Measurements from ENCODE around the gene ZNF330.
"Not testable (repeated sequence)": the region's sequence is repeated elsewhere in the genome, so short reads cannot be mapped to it uniquely, and the experiment has no call there.

ZNF330 gene

DNA sequence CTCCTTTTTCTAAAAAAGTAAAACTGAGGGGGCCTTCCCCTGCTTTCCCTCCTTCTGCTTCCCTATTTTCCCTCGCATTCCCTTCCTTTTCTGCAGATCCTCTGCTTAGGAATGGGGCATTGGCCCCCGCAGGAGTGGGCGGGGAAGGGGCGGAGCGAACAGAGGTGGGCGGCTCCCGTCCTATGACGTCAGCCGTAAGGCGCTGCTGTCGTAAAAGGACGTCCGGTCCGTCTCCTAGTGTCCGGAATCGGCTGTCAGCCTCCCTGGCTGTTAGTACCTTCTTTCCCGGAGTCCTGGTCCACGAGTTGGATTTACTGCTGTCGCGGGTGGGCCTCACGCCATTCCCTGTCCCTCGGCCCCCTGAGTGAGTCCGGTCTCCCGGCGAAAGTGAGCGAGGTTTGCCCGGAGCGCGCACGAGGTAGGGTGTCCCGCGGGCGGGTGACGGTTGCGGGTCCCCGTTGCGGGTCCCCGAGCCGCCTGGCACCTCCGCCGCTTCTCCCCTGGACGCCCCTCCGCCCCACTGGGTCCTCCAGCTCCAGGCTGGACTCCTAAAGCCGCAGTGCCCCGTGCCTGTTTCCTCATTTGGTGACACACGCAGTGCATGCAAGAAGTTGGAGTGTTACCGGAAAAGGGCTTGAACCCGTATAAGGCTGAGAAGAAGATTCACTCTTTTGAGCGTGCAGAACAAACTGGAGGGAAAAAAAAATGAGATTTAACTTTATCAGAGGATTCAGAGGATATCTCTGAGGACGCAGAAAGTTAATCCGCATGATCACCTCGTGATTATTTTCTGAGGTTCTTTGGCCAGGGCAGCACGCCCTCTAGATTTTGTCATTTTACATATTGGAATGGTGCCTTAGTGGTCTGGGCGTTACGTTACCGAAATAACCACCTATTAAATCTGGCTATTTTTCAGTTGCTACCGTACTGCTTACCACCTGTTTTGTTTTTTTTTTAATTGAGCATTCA, at the start of gene ZNF330:
Gene ZNF330 (plus strand): TSS at position 205 of the 969 bp plus-strand sequence. CDS start 1,477 bp downstream, outside the sequence.
- DNase-seq = peak; percentile 92

DNA sequence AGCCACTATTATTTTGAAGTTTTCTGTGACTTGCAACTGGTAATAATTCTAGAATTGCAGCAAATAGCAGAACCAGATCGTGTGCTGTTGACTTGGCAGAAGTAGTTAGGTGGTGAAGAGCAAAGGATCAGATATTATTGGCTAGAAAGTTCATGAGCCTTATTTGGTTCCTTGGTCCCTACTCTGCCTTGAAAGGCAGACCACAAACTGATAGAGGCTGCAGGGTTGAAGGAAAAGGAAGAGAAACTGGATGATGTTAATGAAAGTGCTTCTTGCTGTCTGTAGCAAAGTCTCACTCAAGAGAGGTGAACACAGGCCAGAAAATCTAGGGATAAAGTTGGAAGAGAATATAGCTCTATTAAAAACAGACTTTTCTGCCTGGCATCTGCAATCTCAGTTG, 46.2 kb upstream of the ZNF330 start:
- DNase-seq = no peak

DNA sequence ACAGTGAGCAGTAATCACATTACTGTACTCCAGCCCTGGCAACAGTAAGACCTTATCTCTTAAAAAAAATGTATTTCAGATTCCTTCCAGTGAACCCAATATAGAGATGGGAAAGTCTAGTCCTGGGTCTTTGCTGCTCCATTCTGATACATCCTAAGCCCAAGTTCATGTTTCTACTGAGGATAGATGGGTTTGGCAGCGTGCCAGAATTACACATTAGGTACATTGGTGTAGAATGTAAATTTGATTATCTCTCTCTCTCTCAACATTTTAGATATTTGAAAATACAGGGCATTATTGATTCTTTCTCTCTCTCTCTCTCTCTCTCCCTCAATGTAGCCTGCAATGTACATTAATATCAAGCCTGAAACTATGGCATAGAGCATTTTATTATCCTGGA, 43.5 kb upstream of the ZNF330 start:
- DNase-seq = no peak

DNA sequence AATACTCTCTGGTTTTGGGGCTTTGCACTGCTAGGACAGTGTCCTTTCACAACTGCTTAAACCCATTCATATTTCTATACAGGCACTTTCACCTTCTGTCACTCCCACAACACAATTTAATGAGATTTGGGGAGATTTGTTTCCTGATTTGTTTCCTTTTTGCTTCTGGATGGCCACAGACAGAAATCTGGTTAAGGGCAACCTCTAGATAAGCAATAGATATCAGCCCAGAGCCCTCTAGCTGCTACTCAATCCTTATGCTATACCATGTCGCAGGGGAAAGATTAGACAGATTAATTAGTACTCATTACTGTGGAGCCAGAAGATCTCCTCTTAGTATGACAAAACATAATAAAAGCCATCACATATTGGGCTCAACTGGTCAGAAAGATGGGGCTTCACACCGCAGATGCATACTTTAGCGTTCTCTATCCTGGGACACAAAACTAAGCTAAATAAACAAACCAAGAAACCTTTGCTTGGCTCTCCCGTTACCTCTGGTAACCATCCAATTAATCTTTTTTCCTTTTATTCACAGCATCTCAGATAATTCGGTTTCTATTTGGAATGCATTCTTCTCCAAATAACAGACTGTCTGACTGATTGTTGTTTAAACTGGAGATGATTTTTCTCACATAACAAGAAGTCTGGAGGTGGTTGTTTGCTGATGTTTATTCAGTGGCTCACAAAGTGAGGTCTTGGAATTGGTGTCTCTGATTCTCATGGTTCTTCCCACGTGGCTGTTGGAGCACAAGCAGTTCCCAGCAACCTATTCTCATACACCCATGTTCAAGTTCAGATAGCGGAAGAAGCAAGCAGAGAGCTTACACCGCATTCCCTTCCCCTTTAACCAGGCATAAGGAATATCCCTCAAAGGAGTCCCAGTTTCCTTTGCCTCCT, 41.0 kb upstream of the ZNF330 start:
- DNase-seq = no peak

DNA sequence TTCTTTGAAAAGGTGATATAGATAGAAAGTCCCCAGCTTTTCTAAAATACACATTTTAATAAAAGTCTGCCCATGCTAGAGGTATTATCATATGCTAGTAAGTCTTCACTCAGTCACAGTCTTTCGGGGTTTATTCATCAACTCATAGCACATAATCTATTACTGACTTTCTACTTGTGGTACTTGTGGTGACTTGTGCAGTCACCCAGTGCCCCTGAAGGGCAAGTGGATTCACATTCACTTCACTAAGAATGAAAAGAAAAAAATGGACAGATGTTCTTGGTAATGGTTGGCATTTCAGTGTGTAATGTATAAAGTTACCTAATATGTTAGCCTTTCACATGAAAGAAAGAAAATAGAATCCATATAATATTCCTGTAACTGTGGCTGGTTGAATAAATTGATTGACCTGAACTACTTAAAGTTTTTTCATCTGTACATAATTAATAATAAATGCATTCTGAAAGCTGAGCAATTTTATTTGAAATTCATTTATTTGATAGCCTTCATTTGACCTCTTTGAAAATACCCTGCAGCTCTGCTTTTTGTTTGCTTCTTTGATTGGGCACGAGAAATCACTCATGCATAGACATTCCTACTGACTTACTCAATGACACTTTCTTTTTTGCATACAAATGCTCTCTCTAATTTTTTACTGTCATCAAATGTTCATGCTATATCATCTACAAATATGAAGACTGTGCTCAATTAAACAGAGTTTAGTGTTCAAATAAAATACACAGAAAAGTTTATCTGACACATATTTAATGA, 39.5 kb upstream of the ZNF330 start:
- DNase-seq = no peak

DNA sequence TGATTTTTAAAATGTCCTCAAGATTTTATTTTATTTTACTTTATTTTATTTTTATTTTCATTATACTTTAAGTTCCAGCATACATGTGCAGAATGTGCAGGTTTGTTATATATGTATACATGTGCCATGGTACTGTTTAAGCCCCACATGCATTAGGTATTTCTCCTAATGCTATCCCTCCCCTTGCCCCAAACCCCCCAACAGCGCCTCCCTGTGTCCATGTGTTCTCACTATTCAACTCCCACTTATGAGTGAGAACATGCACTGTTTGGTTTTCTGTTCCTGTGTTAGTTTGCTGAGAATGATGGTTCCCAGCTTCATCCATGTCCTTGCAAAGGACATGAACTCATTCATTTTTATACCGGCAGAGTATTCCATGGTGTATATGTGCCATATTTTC, 37.2 kb upstream of the ZNF330 start:
- DNase-seq = not testable (repeated sequence)

DNA sequence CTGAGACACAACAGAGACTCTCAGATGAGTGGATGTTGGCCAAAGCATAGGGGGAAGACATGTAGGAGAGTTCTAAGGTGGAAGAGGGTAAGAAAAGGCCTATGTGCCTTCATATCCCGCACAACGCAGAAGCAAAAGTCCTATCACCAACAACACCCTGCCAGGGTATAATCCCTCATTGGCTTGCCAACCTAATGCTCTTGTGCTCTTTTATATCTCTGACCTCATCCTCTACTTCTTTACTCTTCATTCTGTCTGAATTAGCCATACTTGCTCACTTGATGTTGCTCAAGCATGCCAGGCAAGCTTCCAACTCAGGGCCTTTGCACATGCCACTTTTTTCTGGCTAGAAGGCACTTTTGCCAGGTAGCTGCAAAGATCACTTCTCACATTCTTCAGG, 28.1 kb upstream of the ZNF330 start:
- no peak for DNase-seq

DNA sequence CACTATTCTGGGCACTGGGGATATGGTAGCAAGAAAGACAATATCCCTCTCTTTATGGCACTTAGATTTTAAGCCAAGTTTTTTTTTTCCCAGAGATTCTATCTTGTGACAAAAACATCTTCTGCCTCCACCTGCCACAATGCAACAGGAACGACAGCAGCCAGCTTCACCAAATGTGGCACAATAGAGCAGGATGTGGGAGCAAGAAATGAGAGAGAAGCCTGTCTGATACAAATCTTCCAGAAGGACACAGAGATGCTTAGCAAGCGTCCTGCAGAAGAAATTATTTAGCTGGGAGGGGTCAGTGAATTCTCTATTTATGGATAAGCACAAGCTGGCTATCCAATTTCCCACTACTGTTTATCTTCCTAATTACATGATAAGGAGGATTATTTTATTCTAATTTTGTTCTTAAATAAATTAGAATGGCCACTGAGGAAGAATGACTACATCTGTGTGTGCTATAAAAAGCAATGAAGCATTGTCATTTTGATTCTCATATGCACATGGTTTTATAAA, 27.1 kb upstream of the ZNF330 start:
- no peak for DNase-seq

DNA sequence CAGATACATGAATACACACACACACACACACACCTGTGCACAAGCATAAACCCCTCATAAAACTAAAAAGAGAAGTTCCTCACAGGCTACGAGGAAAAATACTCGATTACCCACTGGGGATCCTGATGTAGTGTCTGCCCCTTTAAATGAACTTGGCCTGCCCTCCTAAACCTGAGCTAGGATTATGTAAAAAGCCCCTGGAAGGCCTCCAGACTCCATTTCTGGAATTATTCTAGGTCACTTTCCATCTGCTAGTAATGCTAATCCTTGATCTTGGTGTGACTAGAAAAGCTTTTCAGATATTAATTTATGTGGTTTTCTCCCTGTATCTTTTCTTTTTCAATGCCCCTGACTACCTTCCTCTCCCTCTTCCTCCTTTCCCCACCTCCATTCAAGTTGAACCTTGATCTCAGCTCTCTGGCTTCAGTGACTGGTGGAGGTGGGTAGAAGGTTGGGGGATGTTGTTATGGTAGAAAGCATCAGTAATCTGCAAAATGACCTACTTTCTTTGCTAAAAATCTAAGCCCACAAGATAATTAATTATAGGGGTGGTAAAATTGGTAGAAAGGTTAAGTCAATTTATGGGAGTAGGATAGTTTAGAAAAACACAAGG, 25.5 kb upstream of the ZNF330 start:
- no peak for DNase-seq

DNA sequence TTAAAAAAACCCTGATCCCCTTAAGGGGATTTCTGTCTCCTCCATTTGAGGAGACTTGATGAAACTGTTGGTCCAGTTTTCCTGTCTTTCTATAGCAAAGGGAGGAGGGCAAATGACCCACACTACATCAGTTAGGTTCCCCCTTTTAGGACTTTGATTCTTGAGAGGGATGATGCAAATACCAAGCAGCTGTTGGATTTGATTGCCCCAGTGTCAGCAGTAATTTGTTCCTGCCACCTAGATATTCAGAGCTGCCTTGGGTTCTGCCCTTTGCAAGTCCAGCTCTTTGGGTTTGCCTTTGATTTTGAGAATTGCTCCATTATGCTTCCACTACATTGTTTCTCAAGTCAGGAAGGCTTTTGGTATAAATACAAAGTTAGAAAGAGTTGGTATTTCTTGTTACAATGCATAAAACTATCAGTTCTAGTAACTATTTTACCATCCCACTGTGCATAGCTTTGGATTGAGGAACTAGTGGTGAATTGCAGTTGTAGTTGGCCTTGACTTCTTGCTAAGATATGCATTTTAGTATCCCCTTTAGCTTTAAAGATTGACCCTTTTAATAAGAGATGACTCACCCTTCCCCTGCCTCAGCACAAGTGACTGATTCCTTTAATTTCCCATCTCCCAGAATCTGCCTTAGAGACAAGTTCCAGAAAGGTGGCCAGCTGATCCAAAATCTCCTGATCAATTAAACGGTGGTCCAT, 24.3 kb upstream of the ZNF330 start:
- no peak for DNase-seq

DNA sequence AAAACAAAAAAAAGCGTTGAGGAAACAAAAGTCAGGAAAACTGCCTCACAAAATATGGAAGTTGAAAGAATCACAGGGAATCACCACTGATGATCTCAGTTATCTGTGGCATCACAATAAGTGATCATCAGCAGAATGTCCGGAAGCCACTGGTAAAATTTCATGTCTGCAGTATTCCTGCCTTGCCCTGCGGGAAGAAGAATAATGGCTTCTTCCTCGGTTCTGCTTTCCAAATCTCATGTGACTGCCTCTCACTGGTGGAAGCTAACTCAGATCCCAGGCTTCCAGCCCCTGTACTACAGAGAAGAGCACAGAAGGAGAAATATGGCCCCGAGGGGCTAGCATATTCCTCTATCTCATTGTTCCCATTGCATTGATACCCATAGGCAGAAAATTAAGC, 12.7 kb upstream of the ZNF330 start:
- DNase-seq = no peak

DNA sequence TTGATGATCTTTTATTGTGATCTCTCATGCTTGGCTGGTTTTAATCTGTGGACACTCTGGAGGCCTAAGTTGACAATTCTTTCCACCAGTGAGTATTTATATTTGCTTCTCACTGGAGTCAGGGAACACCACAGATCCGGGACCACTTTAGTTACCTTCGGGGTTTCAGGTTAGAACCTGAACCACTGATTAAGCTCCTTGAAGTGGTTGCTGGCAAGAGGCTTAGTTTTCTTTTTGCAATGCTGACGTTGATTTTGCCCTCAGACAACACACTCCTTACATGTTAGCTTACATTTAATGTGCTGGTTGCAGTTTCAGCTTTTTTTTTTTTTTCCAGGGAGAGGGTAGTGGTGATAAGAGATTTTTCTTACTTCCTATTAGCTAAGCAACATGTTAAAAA, 10.5 kb upstream of the ZNF330 start:
- DNase-seq = no peak

DNA sequence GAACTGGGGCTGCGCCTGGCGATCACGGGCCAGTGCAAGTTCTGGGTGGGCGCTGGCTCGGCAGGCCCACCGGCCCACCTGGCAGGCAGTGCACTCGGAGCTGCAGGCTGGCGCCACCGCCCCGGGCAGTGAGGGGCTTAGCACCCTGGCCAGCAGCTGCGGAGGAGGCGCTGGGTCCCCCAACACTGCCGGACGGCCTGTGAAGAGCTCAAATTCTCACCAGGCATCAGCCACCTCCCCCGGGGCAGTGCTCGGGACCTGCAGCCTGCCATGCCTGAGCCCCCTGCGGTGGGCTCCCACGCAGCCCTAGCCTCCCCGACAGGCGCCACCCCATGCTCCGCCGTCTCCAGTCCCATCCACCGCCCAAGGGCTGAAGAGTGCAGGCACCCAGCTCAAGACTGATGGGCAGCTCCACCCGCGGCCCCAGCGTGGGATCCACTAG, 7.1 kb upstream of the ZNF330 start:
- no peak for DNase-seq

DNA sequence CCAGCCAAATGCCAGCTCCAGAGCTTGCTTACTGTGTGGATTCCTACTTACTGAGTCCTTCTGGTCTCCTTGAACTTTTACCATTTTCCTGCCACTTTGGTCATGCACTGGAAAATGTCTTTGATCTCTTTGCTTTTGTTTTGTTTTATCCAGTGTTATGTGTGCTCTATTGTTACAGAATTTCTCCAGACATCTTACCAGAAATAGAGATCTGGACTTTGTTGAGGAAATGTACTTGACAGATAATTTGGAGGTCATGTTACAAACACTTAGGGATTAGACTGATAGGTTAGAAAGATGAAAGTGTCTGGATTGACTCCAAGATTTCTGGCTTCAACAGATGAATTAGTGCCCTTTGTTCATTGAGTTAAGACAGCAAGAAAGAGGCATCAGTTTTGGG, 5.7 kb upstream of the ZNF330 start:
- no peak for DNase-seq

DNA sequence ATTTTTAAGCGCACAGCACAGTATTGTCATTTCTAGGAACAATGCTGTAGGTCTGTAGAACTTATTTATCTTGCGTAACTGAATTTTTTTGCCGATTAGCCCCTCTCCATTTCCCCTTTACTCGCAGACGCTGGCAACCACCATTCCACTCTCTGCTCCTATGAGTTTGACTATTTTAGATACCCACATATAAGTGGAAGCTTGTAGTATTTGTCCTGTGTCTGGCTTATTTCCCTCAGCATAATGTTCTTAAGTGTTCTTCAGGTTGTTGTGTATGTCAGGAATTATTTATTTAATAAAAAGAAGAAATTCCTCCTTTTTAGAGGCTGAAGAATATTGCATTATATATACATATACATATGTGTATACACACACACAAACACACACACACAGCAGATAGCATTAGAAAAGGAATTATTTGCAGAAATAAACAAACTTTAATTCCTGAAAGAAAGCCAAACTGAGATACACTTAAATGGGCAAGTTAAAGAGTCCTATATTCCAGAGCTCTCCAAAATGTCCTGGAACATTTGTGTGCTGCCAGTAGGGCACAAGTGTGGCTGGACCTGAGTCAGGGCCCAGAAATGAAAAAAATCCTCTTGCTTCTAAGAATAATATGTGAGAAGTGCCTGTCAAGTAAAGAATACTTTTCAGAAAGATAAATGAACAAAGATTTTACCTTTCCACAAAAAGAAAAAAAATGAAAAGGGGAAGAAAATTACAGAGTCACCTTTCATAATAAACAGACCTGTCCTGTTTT, 4.5 kb upstream of the ZNF330 start:
- no peak for DNase-seq

DNA sequence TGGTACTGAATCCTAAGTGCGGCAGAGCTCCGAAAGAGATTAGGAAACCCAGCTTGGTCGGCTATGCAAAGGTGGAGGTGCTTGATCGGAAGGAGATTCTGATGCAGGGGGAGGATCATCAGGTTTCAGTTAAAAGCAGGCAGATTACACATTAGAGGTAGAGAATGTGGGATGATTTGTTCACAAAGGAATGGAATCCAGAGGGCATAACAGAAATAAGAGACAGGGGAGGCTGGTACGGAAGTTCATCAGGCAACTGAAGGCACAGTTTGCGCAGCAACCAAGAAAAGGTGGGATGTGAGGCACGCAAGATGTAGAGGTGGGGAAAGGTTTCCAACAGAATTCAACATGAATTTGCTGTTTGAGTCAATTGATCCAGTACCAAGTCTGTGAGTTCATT, 424 bp upstream of the ZNF330 start:
- no peak for DNase-seq

DNA sequence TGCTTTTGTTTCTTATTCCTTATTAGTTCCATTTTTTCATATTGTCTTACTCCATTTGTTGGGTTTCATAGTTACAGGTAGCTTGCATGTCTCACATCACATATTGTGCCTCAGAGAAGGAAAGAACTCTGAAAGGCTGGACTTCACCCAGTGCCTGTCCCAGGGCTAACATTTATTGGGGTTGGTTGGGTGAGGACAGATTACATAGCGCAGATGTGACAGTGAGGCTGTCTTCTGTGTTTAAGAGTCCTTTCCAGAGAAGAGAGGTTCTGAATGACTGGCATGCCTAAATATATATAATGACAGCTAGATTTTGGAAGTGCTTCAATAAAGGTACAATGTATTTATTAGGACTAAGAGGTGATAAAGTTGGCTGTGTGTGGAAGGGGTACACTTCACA, 2.7 kb downstream of the ZNF330 start:
- no peak for DNase-seq

DNA sequence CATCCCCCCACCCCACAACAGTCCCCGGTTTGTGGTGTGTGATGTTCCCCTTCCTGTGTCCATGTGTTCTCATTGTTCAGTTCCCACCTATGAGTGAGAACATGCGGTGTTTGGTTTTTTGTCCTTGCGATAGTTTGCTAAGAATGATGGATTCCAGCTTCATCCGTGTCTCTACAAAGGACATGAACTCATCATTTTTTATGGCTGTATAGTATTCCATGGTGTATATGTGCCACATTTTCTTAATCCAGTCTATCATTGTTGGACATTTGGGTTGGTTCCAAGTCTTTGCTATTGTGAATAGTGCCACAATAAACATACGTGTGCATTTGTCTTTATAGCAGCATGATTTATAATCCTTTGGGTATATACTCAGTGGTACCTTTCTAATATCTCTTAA, 6.6 kb downstream of the ZNF330 start:
- DNase-seq = not testable (repeated sequence)

DNA sequence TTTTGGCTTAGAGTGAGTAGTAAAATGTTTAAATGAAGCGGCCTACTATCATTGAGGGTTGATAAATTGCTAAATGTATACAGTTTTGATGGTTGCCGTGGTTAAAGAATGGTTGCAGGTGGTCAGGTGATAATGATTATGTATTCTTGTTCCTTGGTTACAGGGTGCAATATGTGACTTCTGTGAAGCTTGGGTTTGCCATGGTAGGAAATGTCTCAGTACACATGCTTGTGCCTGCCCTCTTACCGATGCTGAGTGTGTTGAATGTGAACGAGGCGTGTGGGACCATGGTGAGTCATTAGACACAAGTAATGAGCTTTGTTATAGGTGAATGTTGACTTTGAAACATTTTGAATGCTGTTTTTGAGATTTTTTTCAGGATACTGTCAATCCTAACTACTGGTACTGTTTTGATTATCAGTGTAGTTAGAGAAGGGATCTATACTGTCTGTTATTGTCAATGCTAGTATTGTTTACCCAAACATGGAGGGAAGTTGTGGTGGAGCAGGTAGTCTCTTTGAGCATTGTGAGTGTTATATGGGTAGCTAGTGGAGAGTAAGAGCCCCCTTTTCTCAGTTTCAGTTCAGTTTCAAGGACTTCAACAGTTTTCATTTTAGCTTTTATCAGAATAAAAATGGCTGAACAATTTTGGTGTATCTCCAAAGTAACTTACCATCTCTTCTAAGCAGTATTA, 8.9 kb downstream of the ZNF330 start:
- no peak for DNase-seq

DNA sequence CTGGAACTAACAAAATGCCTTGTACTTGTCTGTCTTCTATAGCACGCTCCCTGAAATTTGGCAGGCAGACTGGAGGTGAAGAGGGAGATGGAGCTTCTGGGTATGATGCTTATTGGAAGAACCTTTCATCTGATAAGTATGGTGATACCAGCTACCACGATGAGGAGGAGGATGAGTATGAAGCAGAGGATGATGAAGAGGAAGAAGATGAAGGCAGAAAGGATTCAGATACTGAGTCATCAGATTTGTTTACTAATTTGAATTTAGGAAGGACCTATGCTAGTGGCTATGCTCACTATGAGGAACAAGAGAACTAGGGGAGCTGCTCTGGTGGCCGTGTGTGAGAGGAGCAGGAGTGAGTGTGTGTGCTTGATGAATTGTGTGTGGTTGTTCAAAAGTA, 13.0 kb downstream of the ZNF330 start:
- no peak for DNase-seq

Measured in stimulated activated CD4-positive, alpha-beta T cell treated with anti-CD3 and anti-CD28 coated beads, Interleukin-4, amount 100 ng/mL, for 1 hour (primary cell).